DMS 273 (cell line): ENCODE results near the gene POT1.

Experiments used
- DNase-seq: peaks from one replicate; lab custom pipeline; 2025; ENCODE audit not compliant: unreplicated experiment; lab: John Stamatoyannopoulos, UW

POT1 gene

GRCh38 chr7:124810605-124811004 lies 119.0 kb downstream of the POT1 start:
- no peak for DNase-seq

GRCh38 chr7:124808206-124808605 lies 121.4 kb downstream of the POT1 start:
- no peak for DNase-seq

- no peak for DNase-seq
Measured at GRCh38 chr7:124801330-124801895, 128.2 kb downstream of the POT1 start.

- no peak for DNase-seq
Measured at GRCh38 chr7:124800386-124800785, 129.2 kb downstream of the POT1 start.

GRCh38 chr7:124799448-124799847 lies 130.2 kb downstream of the POT1 start:
- DNase-seq: no peak

GRCh38 chr7:124796771-124797170 lies 132.9 kb downstream of the POT1 start:
- no peak for DNase-seq

- DNase-seq: no peak
Measured at GRCh38 chr7:124792696-124793095, 136.9 kb downstream of the POT1 start.

- no peak for DNase-seq
Measured at GRCh38 chr7:124792002-124792401, 137.6 kb downstream of the POT1 start.

- DNase-seq: no peak
Measured at GRCh38 chr7:124791426-124791825, 138.2 kb downstream of the POT1 start.

- no peak for DNase-seq
Measured at GRCh38 chr7:124790645-124791044, 139.0 kb downstream of the POT1 start.

- DNase-seq: no peak
Measured at GRCh38 chr7:124785994-124786393, 143.6 kb downstream of the POT1 start.

GRCh38 chr7:124784879-124785818 lies 144.5 kb downstream of the POT1 start:
- peak; percentile 79 for DNase-seq

GRCh38 chr7:124783271-124783670 lies 146.4 kb downstream of the POT1 start:
- no peak for DNase-seq

GRCh38 chr7:124781907-124782734 lies 147.5 kb downstream of the POT1 start:
- no peak for DNase-seq

GRCh38 chr7:124781418-124781817 lies 148.2 kb downstream of the POT1 start:
- no peak for DNase-seq

- no peak for DNase-seq
Measured at GRCh38 chr7:124780608-124781007, 149.0 kb downstream of the POT1 start.

- no peak for DNase-seq
Measured at GRCh38 chr7:124780056-124780455, 149.6 kb downstream of the POT1 start.

- DNase-seq: no peak
Measured at GRCh38 chr7:124779620-124780019, 150.0 kb downstream of the POT1 start.

GRCh38 chr7:124779194-124779593 lies 150.4 kb downstream of the POT1 start:
- DNase-seq: no peak

GRCh38 chr7:124777268-124777667 lies 152.4 kb downstream of the POT1 start:
- DNase-seq: no peak

GRCh38 chr7:124776153-124776552 lies 153.5 kb downstream of the POT1 start:
- no peak for DNase-seq

GRCh38 chr7:124775422-124775821 lies 154.2 kb downstream of the POT1 start:
- no peak for DNase-seq
